Measurements from ENCODE around the gene TKT.

Gene TKT

GRCh38 chr3:53224026-53224425 lies 31.8 kb downstream of the TKT start:
- DNase-seq (ENCODE audit: low spot score), result no peak

- DNase-seq (ENCODE audit: low spot score), result no peak
These were observed 32.3 kb downstream of the TKT start for GRCh38 chr3:53223541-53223966.

- DNase-seq (ENCODE audit: low spot score), result no peak
These were observed 32.8 kb downstream of the TKT start for GRCh38 chr3:53223025-53223424.

GRCh38 chr3:53222183-53222901 lies 33.5 kb downstream of the TKT start:
- peak; percentile 68 for DNase-seq (ENCODE audit: low spot score)

- DNase-seq (ENCODE audit: low spot score), result no peak
These were observed 34.0 kb downstream of the TKT start for GRCh38 chr3:53221827-53222182.

- DNase-seq (ENCODE audit: low spot score), result no peak
These were observed 34.5 kb downstream of the TKT start for GRCh38 chr3:53221345-53221744.

GRCh38 chr3:53219895-53220483 lies 35.8 kb downstream of the TKT start:
- peak; percentile 71 for DNase-seq (ENCODE audit: low spot score)

- no peak for DNase-seq (ENCODE audit: low spot score)
These were observed 37.7 kb downstream of the TKT start for GRCh38 chr3:53218131-53218530.

GRCh38 chr3:53217175-53217574 lies 38.6 kb downstream of the TKT start:
- no peak for DNase-seq (ENCODE audit: low spot score)

- DNase-seq (ENCODE audit: low spot score), result no peak
These were observed 39.1 kb downstream of the TKT start for GRCh38 chr3:53216723-53217122.

GRCh38 chr3:53215816-53216215 lies 40.0 kb downstream of the TKT start:
- no peak for DNase-seq (ENCODE audit: low spot score)

- DNase-seq (ENCODE audit: low spot score), result no peak
These were observed 42.5 kb downstream of the TKT start for GRCh38 chr3:53213276-53213675.

GRCh38 chr3:53211706-53212702 lies 43.8 kb downstream of the TKT start:
- DNase-seq (ENCODE audit: low spot score), result no peak

- DNase-seq (ENCODE audit: low spot score), result peak; percentile 49
These were observed 53.3 kb downstream of the TKT start for GRCh38 chr3:53202331-53203015.

- no peak for DNase-seq (ENCODE audit: low spot score)
These were observed 55.0 kb downstream of the TKT start for GRCh38 chr3:53200501-53201498.

GRCh38 chr3:53199834-53200233 lies 56.0 kb downstream of the TKT start:
- no peak for DNase-seq (ENCODE audit: low spot score)

- no peak for DNase-seq (ENCODE audit: low spot score)
These were observed 56.8 kb downstream of the TKT start for GRCh38 chr3:53198996-53199395.

GRCh38 chr3:53198256-53198977 lies 57.4 kb downstream of the TKT start:
- no peak for DNase-seq (ENCODE audit: low spot score)

- no peak for DNase-seq (ENCODE audit: low spot score)
These were observed 59.0 kb downstream of the TKT start for GRCh38 chr3:53196575-53197407.

Measured in SW480 (cell line).